Breast epithelium (tissue), 3 donors: ENCODE measurements around the gene AK1.

ENCODE experiments used
- CTCF ChIP-seq, 3 donors: fragments of 450-650 bp; IDR thresholded peaks; one replicate each; pipeline ENCODE4 v1.5.1; 2016 to 2017; ENCODE audit warnings: antibody characterized with exemption in 3 of 3, mild to moderate bottlenecking in 3 of 3, moderate library complexity in 3 of 3
- POLR2A ChIP-seq: fragments of 450-650 bp; IDR thresholded peaks from one replicate; pipeline ENCODE4 v1.6.1; 2016; ENCODE audit warnings: antibody characterized with exemption, mild to moderate bottlenecking, moderate library complexity
- POLR2AphosphoS5 ChIP-seq, 3 donors: sonication (generic); formaldehyde crosslinking; IDR thresholded peaks; one replicate each; pipeline ENCODE4 v1.6.1; 2017; ENCODE audit warnings: antibody characterized with exemption in 3 of 3

GRCh38 chr9:127912882-127913281 lies 35.4 kb upstream of the AK1 start:
- no peak for TF ChIP-seq POLR2A
- no peak for TF ChIP-seq POLR2AphosphoS5 (IDR thresholded peaks at IDR 0.05)
- TF ChIP-seq CTCF (IDR thresholded peaks at IDR 0.05) = no peak
